HG03457 (cell line): Measurements from ENCODE around the gene SLC16A1.
"Not testable (repeated sequence)": the region's sequence is repeated elsewhere in the genome, so short reads cannot be mapped to it uniquely, and the experiment has no call there.

Source experiments
- ATAC-seq: cut with Tn5 transposase; IDR thresholded peaks from one replicate; pipeline ENCODE4 v1.9.1; 2021; ENCODE audit warnings: moderate number of reproducible peaks; ENCODE audit not compliant: unreplicated experiment

Gene SLC16A1

GRCh38 chr1:112887599-112888283 lies 68.3 kb downstream of the SLC16A1 start:
- no peak for ATAC-seq

- ATAC-seq = not testable (repeated sequence)
Observed at GRCh38 chr1:112884996-112885395, 71.0 kb downstream of the SLC16A1 start.

- no peak for ATAC-seq
Observed at GRCh38 chr1:112882271-112882744, 73.7 kb downstream of the SLC16A1 start.

DNA sequence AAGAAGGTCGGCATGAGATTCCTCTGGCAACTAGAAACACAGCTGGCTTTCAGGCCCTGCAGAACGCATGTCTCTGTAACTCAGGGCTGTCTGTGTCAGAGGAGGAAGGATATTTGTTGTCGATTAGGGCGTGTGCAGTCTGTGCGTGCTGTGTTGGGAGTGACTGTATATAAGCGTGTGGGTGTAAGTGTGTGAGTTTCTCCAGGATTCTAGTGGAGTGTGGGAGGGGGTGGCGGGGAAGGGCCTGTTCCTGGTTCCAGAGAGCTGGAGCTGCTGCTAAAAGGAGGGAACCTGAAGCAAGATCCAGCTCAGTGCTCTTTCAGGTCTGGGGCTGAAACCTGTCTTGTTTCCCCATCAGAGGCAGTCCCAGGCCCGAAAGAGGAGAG lies 74.3 kb downstream of the SLC16A1 start:
- ATAC-seq = no peak

GRCh38 chr1:112879834-112880233 lies 76.2 kb downstream of the SLC16A1 start:
- ATAC-seq = no peak

- ATAC-seq = no peak
Observed at GRCh38 chr1:112878321-112878720, 77.7 kb downstream of the SLC16A1 start.

- no peak for ATAC-seq
Observed at GRCh38 chr1:112877750-112878149, 78.2 kb downstream of the SLC16A1 start.

- ATAC-seq = no peak
Observed at GRCh38 chr1:112876315-112876714, 79.7 kb downstream of the SLC16A1 start.

DNA sequence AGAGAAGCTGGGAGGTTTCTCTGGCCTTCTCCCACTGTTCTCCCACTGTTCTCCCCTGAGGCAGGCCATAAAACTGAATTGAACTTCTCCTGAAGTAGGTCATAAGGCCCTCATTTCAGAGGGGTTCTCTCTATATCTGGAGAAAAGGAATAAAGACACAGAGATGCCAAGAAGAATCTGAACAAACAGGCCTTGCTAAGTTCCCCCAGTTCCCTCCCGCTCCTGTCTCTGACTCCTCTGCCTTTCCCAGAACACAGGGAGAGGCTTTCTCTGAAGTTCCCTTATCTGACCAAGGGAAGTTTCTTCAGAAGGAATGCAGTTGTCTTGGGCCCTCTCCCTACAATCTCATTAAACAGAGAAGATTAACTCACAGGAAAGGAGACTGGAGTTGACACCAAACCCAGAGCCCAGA lies 83.4 kb downstream of the SLC16A1 start:
- no peak for ATAC-seq

DNA sequence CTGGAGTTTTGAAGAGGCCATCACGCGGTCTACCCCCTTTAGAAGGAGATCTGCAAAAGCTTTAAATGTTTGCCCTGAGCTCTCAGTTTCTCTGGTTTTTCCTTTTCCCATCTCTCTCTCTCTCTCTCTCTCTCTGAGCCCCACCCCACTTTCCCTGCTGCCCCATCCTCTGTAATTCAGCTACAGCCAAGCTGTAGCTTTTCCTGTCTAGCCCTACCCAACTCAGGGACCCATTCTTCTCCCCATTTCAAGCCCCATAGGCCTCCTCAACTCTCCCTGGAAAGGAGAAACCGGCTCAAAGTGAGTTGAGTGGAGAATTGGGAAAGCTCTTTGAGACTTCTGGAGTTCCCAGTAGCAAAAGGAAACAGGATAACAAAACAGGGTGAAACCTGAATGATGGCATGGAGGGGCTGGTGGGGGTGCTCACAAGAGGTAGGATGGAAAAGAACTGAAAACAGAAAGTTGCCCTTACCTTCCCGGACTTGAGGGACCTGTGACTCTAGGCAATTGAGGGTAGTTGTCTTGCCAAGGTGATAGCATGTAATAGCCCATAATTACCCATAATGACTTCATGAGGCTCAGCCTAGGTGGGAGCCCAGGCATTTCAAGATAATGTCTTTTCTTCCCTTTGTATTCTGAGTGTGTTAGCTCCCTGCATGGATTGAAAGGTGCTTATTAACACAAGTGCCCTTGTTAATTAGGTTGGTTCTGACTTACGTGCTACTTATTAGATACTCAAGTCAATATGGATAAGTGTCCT lies 84.9 kb downstream of the SLC16A1 start:
- no peak for ATAC-seq

DNA sequence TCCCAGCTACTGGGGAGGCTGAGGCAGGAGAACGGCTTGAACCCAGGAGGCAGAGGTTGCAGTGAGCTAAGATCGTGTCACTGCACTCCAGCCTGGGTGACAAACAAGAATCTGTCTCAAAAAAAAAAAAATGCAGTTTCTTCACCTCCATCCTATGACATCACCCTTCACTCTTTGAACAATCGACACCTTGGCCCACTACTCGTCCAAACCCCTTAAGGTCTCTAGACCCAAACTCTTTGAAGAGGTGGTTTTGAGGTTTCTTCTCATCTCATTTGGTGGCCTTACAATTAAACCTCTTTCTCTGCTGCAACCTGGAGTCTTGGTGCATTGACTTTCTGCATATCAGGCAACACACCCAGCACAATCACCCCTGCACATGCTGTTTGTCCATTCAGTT lies 86.1 kb downstream of the SLC16A1 start:
- ATAC-seq = no peak

- no peak for ATAC-seq
Observed at GRCh38 chr1:112868191-112868590, 87.8 kb downstream of the SLC16A1 start.

DNA sequence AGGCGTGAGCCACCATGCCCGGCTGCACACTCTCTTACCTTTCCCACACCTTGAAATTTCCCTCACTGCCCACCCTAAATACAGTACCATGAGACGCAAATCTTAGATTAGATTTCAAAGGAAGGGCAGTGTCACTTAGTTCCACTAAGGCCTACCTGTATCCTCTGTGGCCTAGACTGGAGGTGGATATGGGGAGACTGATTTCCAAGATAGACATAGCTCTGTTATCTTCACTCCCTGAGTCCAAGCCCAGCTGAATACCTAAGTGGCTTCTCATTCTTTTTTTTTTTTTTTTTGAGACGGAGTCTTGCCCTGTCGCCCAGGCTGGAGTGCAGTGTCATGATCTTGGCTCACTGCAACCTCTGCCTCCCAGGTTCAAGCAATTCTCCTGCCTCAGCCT lies 89.0 kb downstream of the SLC16A1 start:
- ATAC-seq = no peak

DNA sequence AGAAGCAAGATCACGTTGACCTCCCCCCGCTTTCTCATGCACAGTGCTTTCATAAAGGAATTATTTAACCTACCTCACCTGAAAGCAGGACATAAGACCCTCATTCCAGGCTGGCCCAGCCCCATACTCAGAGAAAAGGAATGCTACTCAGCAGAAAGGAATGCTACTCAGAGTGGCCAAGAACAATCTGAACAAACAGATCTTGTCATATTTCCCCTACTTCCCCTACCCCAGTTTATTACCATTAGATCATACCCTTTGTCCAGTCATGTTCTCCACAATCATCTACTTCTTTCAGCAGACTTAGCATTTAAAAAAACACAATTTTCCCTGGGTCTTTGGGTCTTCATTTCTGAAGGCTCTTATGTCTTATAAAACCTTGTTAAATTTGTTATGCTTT lies 89.8 kb downstream of the SLC16A1 start:
- ATAC-seq = no peak

DNA sequence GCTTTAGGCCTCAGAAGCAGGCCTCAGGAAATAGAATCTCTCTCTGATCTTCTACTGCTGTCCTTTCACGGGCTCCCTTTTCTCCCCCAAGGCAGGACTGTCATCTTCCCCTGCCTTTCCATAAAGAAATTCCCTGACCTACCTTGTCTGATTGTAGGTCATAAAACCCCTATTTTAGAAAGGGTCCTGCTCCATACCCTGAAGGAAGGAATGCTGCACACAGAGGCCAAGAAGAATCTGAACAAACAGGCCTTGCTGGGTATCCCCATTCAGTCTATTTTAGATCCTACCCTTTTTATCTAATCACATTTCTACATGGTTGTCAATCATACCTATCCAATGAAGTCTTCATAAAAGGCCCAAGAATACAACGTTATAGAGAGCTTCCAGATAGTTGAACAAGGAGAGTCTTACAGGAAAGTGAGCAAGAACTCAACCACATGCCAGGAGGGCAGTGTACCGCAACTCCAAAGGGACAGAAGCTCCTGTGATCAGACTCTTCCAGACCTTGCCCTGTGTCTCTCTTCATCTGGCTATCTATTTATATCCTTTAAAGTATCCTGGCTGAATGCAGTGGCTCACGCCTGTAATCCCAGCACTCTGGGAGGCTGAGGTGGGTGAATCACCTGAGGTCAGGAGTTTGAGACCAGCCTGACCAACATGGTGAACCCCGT lies 93.1 kb downstream of the SLC16A1 start:
- ATAC-seq = no peak
